ENCODE measurements around the gene PPTC7.
"Not testable (repeated sequence)": the region's sequence is repeated elsewhere in the genome, so short reads cannot be mapped to it uniquely, and the experiment has no call there.

GRCh38 chr12:110545259-110545658 is 37.9 kb downstream of the PPTC7 start:
- not testable (repeated sequence) for TF ChIP-seq MAX (IDR thresholded peaks at IDR 0.05); CTCF (IDR thresholded peaks at IDR 0.05; ENCODE audit: low read depth, low read length, missing input control); JUND (IDR thresholded peaks at IDR 0.05); TAF1 (conservative IDR thresholded peaks at IDR 0.05); REST (IDR thresholded peaks at IDR 0.05); SP1 (IDR thresholded peaks at IDR 0.05); ZBTB33 (IDR thresholded peaks at IDR 0.05); HNF4G (IDR thresholded peaks at IDR 0.05); FOXA1 (IDR thresholded peaks at IDR 0.05); ATF3 (IDR thresholded peaks at IDR 0.05); GABPA (IDR thresholded peaks at IDR 0.05 in 1 of 2, conservative IDR thresholded peaks at IDR 0.05 in 1 of 2)

All from liver (tissue), 3 donors.